LHCN-M2 (cell line): ENCODE results near the gene MAP3K5. TPM values are rescaled to one million over a fixed set of nuclear protein-coding genes. Genes with fewer than 3 reads are reported as not detected.
A peak's percentile ranks its signal among the peaks of the same experiment; 100 is the strongest.
"Not testable (repeated sequence)": the region's sequence is repeated elsewhere in the genome, so short reads cannot be mapped to it uniquely, and the experiment has no call there.

ENCODE experiments used
- DNase-seq: peaks from one replicate; pipeline ENCODE4 v3.0.0-alpha.2; 2012; ENCODE audit warnings: low read depth
- total RNA-seq: library from RNA; depleted of rRNA; stranded (reverse); fragments of >200 nt; gene quantifications from 2 replicates; pipeline ENCODE4 v1.2.3, GENCODE V29; 2014

Gene MAP3K5
- total RNA-seq, 1 experiment from 2014 or later, result 68.5 TPM

DNA sequence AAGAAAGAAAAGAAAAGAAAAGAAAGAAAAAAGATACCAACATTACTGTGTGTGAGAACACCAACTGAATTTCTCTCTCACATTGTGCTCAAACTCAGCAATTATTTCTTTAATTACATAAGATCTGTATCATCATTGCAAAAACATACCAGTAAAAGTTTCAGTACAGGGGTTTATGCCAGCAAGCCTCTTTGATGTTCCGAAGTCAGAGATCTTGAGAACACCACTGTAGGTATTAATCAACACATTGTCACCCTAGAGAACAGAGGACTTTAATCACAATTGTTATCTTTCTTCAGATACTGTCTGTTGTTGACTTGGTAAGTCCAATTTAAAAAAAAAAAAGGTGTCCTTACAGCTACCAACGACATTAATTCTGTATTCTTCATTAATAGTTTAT lies 181.1 kb downstream of the MAP3K5 start:
- DNase-seq, result no peak

DNA sequence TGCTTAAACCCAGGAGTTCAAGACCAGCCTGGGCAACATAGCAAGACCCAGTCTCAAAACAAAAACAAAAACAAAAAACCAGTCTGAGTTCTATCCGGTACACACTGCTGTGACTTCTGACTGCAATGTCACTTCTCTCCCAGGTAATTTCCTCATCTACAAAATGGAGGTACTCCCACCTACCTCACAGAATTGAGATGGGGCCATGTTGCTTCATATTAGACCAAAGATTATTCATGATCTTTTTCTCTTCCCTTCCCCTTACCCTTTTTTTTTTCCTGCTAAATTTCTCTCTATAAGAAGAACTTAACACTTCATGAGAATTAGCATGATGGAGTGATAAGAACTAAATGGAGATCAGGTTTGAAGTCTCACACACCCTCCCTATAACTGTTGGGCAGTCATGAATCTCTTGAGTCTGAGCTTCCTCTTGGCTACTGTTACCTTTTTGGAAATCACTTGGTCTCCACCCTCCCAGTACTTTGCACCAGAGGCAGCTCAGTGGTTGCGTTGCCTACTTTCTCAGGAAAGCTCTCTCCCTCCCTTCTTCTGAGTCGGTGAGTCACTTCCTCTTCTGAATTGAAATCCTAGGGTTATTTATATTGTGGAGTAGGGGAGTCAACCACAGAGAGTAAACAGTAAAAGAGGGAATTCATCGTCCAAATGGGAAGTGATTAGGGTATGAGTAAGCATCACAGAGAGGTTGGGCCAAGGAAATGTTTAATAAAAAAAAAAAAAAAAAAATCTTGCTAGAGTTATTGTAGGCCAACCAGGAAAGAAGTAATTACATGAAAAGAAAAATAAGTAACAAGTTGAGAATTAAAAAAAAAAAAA lies 182.2 kb downstream of the MAP3K5 start:
- peak; percentile 99 for DNase-seq

DNA sequence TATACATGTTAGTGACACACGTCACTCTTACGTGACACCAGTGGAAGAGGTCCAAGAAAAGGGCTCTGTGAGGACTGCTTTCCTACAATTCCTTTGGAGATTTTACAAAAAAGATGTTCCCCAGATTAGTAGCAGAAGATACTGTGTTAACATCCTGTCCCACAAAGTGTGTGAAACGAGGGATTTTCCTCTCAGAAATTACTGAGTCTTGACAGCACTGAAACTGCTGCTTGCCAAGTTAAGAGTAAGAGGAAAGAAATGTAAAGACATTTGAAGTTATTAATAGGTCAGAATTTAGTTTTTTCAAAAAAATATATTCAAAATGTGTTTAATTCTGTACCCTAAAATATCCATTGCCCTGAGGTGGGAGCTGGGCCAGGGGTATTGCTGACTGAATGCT lies 183.3 kb downstream of the MAP3K5 start:
- DNase-seq, result peak; percentile 52

DNA sequence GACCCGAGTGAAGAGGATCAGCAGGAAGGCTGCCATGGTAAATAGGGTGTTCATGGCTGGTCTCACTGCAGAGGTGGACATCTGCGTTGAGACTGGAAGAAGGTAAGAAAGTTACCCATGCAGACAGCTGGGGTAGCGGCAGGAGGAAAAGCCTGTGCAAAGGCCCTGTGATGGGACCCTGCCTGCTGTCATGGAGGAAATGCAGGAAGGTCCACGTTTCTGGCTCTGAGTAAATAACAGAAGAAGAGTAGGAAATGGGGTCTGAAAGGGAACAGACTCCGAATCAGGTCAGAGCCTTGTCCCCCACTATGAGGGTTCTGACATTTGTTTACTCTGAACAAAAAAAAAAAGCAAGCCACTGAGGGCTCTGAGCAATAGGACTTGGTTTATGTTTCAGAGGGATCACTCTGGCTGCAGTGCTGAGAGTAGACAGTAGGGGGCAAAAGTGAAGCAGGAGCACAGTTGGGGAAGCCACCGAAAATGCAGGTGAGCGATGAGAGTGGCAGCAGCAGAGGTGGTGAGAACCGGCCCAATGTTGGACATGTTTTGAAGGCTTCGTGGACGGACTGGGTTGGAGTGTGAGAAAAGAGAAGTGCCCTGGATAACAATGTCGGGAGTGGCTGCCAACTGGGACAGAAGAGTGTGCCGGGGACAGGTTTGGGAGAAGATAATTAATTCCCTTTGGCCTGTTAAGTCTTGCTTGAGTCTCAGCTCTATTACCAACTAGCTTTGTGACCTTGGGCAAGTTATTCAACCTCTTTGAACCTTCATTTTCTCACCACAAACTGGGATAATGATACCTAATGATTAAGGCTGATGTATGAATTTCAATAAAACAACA lies 184.1 kb downstream of the MAP3K5 start:
- DNase-seq, result peak; percentile 73

DNA sequence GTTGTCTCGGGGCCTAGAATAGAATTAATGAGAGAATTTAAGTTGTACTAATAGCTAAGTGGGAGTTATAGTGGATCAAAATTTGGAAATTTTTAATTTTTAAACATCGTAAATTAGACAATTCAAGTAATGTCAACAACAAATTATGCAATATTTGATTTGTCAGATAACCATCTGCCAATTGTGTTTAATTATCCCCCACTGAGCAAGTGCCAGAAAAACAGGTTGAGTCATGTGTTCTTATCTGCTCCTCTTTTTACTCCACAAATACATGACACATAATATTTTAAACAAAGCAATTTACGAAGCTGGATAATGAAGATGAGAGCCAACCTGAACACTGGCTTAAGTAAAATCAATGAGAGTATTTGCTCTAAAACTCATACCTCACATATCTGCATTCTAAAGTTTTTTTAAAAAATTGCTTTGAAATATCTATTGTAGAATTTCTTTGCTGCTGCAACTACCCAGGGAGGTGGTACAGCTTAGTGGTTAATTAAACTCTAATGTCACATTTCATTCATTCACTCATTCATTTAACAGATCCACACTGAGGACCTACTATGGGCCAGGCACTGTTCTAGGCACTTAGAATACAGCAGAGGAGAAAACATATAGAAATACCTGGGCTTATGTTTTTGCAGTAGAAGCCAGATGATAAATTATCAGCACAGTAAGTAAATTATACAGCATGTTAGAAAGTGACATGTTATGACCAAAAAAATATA lies 184.9 kb downstream of the MAP3K5 start:
- no peak for DNase-seq

DNA sequence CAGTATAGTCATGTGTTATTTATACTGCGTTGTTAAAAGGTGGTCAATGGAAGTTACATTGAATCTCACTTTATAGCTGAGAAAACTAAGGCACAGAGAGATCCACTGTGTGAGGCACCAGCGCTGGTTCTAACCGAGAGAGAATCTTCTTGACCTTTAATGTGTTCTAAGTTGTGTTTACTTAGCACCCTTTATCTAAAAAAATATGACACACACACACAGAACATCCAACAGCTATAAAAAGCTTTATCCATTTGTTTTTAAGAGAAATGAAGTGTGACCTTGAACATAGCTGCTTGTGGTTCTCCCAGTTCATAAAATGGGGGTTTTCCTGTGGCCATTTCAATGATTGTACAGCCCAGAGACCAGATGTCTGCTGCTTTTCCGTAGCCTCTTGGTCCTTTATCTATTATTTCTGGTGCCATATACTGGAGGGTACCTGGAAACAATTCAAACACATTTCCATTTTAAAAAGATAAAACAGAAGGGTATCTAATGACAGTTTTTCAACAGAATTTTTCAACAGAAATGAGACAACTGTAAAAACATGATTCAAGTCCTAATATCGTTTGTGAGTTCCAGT lies 187.3 kb downstream of the MAP3K5 start:
- DNase-seq, result no peak

DNA sequence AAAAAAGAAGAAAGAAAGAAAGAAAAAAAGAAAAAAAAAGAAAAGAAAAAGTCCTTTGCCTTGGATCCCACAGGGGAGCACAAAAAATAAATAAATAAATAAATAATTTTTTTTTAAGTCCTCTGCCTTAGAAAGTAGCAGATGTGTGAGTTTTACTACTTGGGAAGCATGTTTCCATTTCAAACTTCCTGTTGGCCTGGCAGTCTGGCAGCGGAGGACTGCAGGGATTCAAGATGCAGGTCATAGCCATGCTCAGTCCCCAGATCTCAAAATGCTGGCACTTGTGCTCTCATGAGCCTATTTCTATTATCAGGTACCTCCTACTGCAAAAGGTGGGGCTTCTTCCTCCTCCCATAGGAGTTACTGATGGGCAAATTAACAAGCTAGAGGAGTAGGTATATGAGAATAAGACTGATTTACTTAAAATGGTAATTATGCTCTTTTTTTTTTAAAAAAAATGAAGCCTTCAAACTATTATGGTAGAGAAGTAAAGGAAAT lies 187.9 kb downstream of the MAP3K5 start:
- no peak for DNase-seq

DNA sequence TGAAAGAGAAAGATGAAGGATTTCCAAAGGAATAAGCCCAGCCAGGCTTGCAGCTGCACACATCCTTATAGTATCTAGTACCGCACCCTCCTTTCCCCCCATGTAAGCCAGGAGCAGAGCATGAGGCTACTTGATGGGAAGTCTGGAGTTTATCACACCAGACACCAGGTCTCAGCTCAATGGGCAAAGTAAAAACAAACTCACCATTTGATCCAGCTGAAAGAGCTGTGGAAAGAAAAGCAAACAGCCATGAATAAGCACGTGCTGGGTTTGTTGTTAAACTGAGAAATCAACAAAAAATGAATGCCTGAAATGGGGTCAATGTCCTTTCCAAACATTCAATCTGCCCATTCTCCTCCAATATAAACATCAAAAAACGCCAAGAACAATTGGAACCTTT lies 191.5 kb downstream of the MAP3K5 start:
- no peak for DNase-seq

DNA sequence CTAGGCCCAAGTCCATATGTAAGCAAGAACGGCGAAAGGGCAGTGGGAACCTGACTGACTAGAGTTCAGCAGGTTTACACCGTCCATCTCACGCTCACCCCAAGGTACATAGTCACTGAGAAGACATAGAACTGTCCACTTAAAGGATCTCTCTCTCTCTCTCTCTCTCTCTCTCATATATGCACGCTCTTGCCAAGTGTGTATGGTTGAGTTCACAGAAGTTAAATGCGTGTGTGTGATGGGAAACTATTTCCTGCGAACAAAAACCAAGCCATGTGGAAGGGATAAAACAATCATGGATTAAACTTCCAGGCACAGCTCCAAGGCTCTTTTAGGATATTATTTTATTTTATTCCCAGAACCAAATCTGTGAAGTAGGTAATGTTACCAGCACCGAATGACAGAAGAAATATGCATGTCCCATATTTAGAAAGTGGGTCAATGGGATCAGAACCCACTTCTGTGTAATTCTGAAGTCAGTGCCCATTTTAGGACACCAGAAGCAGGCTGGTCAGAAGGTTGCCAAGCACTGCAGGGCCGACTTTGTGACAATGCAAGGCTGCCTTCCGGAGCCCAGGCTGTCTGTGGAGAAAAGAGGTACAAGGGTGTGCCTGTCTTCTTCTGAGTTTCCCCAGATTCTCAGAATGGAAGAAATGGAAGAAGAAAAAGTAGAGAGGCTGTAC lies 192.8 kb downstream of the MAP3K5 start:
- no peak for DNase-seq

DNA sequence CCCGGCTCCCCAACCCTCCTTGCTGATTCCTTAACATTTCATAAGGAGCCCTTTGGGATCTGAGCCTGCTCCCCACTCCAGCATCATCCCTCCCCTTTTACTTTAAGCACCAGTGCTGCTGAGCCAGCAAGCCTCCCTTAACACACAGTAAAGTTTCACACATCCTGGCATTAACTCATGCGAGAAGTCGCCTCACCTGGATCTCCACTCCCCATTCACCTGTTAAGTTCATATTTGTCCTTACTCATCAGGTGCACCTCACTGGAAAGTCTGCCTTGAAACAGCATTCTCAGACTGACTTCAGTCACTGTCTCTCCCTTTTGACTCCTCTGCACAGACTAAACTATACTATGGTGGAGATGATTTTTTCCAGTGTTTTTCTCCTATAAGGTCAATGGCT lies 194.2 kb downstream of the MAP3K5 start:
- DNase-seq, result no peak

DNA sequence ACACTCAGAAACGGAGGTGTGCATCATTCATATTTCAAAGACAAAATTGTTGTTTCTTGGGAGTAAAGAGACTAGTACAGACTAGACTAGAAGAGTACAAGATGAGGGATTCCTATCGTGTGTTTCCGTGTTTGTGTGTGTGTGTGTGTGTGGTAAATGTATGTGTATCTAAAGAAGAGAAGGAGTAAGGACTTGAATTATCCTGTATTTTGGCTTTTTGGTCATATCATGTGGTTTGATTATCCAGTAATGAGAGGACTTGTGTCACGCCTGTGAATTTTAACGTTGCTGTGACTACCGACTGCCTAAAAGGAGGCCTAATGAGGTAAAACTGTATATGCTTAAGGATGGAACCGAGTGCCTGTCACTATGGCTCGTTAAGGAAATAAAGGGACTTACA lies 197.6 kb downstream of the MAP3K5 start:
- DNase-seq, result no peak

DNA sequence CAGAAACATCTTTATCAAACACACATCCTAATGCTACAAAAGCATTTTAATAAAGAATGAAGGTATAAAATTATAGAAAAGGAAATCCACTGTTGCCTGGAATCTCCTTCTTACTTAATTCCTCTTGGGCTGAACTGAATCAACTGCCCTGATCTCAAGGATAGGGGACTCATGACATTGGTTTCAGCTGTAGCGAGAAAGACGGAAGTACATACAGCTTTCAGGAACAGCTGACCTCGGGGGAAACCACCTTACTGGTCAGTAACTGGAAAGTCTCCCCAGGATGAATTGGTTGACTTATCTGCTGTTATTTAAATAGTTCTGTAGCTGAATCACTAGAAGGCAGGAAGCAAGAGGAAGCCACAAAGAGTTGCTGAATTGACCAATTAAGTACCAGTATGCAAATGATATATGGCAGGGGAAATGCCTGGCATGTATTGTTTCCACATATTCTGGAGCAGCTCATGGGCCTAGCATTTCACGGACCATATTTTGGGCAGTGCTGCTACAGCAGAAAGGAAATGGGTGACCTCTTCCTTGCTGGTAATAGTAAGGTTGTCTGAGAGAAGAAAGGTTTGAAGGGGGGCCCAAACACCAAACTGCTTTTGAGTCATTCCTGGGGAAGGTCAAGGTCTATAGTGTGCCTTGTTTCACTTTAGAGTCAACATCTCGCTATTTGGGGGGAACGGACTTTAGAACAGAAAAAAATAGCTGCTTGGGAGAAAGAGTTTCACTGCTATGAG lies 198.4 kb downstream of the MAP3K5 start:
- DNase-seq, result peak; percentile 99

DNA sequence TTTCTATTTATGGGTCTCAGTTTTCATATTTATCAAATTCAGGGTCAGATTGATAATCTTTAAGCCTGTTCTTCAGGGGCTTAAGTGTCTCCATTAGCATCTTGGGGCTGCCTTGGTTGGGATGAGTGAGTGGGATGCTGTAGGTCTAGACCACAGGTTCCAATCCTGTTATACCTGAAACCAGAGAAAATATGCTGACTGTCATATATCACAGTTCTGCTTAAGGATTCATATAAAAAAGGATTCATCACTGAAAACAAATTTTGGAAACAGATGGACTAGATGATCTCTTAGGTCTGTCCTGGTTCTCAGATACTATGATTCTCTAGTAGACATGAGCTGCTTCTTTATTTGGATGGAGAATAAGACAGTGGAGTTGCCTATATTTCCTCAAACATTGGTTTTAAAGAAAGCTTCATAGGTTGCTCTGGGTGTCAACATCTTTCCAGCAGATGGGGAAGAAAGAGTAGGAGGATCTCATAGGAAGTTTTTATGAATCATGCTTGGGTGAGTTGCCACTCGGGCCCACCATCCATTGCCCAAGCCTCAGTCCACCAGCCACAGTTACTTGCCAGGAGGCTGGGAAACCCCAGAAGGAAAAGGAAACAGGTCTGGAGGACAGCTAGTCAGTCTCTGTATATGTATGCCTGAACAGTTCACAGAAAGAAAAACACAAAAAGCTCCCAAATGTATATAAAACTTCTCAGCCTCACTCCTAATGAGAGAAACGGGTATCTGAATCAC lies 199.2 kb downstream of the MAP3K5 start:
- peak; percentile 35 for DNase-seq

DNA sequence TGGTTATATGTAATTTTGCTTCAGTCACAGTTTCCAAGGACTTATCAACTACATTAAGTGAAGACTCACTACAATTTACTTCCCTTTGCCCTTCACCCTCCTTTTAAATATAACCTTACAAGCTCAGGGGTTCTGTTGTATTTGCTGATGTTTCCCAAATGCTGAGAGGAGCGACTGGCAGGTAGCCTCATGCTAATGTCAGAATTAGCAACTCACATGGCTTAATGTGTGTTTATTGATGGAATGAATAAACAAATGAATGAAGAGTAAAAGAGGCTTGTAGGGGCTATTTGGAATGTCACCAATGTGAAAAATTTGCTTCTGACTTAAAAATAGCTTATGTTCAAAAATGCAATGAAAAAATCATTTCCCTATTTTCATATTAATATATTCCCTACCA lies 200.7 kb downstream of the MAP3K5 start:
- no peak for DNase-seq

DNA sequence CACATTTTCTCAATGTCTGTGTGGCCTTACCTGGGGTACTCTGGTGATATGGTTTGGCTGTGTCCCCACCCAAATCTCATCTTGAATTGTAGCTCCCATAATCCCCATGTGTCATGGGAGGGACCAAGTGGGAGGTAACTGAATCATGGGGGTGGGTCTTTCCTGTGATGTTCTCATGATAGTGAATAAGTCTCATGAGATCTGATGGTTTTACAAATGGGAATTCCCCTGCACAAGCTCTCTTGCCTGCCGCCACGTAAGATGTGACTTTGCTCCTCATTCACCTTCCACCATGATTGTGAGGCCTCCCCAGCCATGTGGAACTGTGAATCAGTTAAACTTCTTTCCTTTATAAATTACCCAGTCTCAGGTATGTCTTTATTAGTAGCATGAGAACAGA lies 201.4 kb downstream of the MAP3K5 start:
- DNase-seq, result not testable (repeated sequence)

DNA sequence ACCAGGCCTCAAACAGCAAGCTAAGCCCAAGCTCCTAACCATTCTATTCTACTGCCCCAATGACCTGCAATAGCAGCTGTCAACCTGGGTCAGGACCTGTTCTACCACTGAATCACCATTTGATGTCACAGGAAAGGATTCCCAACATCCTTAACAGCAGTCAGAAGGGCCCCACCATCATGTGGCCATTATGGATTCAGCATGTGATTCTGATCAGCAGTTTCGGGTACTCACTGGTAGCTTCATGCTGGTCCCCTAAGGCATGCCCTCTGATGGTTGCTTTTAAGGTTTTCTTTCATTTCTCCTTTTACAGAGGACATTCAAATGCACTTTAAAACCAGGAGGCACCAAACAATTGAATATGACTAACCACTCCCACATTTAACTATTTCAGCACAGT lies 204.8 kb downstream of the MAP3K5 start:
- DNase-seq, result peak; percentile 57

DNA sequence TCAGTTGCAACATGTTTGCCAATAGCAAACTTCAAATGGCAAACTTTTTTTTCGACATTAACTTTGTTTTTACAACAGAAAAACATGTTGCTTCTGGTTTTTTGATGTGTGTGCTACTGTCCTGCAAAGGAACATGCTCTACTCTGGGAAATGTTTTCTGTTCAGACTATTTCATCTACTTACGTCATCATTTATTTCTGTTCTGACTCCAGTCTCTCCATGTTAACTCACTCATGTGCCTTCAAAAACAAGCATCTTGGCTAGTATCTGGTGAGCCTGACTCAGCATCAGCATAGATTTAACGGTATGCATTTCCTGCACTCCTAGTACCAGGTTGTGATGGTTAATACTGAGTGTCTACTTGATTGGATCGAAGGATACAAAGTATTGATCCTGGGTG lies 206.0 kb downstream of the MAP3K5 start:
- peak; percentile 61 for DNase-seq

DNA sequence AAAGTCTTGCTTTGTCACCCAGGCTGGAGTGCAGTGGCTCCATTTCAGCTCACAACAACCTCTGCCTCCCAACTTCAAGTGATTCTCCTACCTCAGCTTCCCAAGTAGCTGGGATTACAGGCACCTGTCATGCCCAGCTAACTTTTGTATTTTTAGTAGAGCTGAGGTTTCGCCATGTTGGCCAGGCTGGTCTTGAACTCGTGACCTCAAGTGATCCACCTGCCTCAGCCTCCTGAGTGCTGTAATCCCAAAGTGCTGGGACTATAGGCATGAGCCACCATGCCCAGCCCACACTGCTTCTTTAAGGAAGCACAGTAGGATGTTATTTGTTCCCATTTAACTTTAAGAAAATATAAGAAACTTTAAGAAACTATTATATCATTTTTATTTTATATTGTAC lies 206.8 kb downstream of the MAP3K5 start:
- DNase-seq, result not testable (repeated sequence)

DNA sequence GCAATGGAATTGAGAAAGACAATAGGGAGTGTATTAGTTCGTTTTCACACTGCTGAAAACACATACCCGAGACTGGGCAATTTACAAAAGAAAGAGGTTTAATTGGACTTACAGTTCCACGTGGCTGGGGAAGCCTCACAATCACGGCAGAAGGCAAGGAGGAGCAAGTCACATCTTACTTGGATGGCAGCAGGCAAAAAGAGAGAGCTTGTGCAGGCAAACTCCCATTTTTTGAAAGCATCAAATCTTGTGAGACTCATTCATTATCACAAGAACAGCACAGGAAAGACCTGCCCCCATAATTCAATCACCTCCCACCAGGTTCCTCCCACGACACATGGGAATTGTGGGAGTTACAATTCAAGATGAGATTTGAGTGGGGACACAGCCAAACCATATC lies 208.0 kb downstream of the MAP3K5 start:
- not testable (repeated sequence) for DNase-seq
